Measurements from ENCODE around the gene USH2A. TPM values are rescaled to one million over a fixed set of nuclear protein-coding genes. Genes with fewer than 3 reads are reported as not detected.

USH2A gene
- total RNA-seq, 1 donor from 2014 or later = not detected

- TF ChIP-seq CTCF (IDR thresholded peaks at IDR 0.05; ENCODE audit: insufficient read depth, low read length, poor library complexity, severe bottlenecking) = no peak
- Histone ChIP-seq H3K36me3 (ENCODE audit: control insufficient read depth, insufficient read depth, low read length) (no peaks in the 10 kb centered on the region), H3K4me3 (ENCODE audit: low read depth, low read length) (no peak overlapping the region), H3K27me3 (ENCODE audit: control insufficient read depth, insufficient read depth, low read length) (no peaks in the 10 kb centered on the region)
- DNase-seq (ENCODE audit: low read depth) = no peak
Measured at GRCh38 chr1:216144661-216145450, 278.4 kb downstream of the USH2A start.

- H3K27me3 ChIP-seq (ENCODE audit: control insufficient read depth, insufficient read depth, low read length) = no peaks in the 10 kb centered on the region
- no peak for TF ChIP-seq CTCF (IDR thresholded peaks at IDR 0.05; ENCODE audit: insufficient read depth, low read length, poor library complexity, severe bottlenecking)
- H3K4me3 ChIP-seq (ENCODE audit: low read depth, low read length) = no peak overlapping the region
- DNase-seq (ENCODE audit: low read depth) = no peak
- no peaks in the 10 kb centered on the region for H3K36me3 ChIP-seq (ENCODE audit: control insufficient read depth, insufficient read depth, low read length)
Measured at GRCh38 chr1:216142921-216143320, 280.3 kb downstream of the USH2A start.

- DNase-seq (ENCODE audit: low read depth) = no peak
- H3K36me3 ChIP-seq (ENCODE audit: control insufficient read depth, insufficient read depth, low read length) = no peaks in the 10 kb centered on the region
- no peak overlapping the region for H3K4me3 ChIP-seq (ENCODE audit: low read depth, low read length)
- H3K27me3 ChIP-seq (ENCODE audit: control insufficient read depth, insufficient read depth, low read length) = no peaks in the 10 kb centered on the region
- TF ChIP-seq CTCF (IDR thresholded peaks at IDR 0.05; ENCODE audit: insufficient read depth, low read length, poor library complexity, severe bottlenecking) = no peak
Measured at GRCh38 chr1:216140730-216141524, 282.3 kb downstream of the USH2A start.

GRCh38 chr1:216124192-216124781 lies 299.0 kb downstream of the USH2A start:
- TF ChIP-seq CTCF (IDR thresholded peaks at IDR 0.05; ENCODE audit: insufficient read depth, low read length, poor library complexity, severe bottlenecking) = no peak
- DNase-seq (ENCODE audit: low read depth) = no peak
- Histone ChIP-seq H3K36me3 (ENCODE audit: control insufficient read depth, insufficient read depth, low read length) (no peaks in the 10 kb centered on the region), H3K27me3 (ENCODE audit: control insufficient read depth, insufficient read depth, low read length) (no peaks in the 10 kb centered on the region), H3K4me3 (ENCODE audit: low read depth, low read length) (no peak overlapping the region)

GRCh38 chr1:216123446-216124191 lies 299.6 kb downstream of the USH2A start:
- no peaks in the 10 kb centered on the region for H3K36me3 ChIP-seq (ENCODE audit: control insufficient read depth, insufficient read depth, low read length)
- H3K4me3 ChIP-seq (ENCODE audit: low read depth, low read length) = no peak overlapping the region
- H3K27me3 ChIP-seq (ENCODE audit: control insufficient read depth, insufficient read depth, low read length) = no peaks in the 10 kb centered on the region
- DNase-seq (ENCODE audit: low read depth) = no peak
- TF ChIP-seq CTCF (IDR thresholded peaks at IDR 0.05; ENCODE audit: insufficient read depth, low read length, poor library complexity, severe bottlenecking) = no peak
